HepG2 (cell line): ENCODE data around the gene MYCBPAP. TPM values are rescaled to one million over a fixed set of nuclear protein-coding genes. Genes with fewer than 3 reads are reported as not detected.

ENCODE experiments used
- CBX5 ChIP-seq: sonication (generic); formaldehyde crosslinking; IDR thresholded peaks from 2 replicates; pipeline ENCODE4 v1.4.0; 2020; ENCODE audit warnings: missing genetic modification reagents, borderline replicate concordance
- CEBPG ChIP-seq: IDR thresholded peaks from 2 replicates; pipeline ENCODE4 v1.6.1; 2016
- DPF2 ChIP-seq: sonication (generic); formaldehyde crosslinking; IDR thresholded peaks from 2 replicates; pipeline ENCODE4 v1.4.0; 2020; ENCODE audit warnings: mild to moderate bottlenecking, low read depth, missing genetic modification reagents, borderline replicate concordance
- SP5 ChIP-seq: IDR thresholded peaks from 2 replicates; pipeline ENCODE4 v1.6.1; 2016; ENCODE audit warnings: low read depth, borderline replicate concordance
- THYN1 ChIP-seq: sonication (generic); formaldehyde crosslinking; IDR thresholded peaks from 2 replicates; pipeline ENCODE4 v1.8.1; 2023; ENCODE audit warnings: low read depth, mild to moderate bottlenecking, moderate library complexity, missing genetic modification reagents, borderline replicate concordance
- TOE1 ChIP-seq: sonication (generic); formaldehyde crosslinking; IDR thresholded peaks from 2 replicates; pipeline ENCODE4 v1.4.0; 2020; ENCODE audit warnings: mild to moderate bottlenecking, missing genetic modification reagents
- ZBTB7B ChIP-seq: sonication (generic); formaldehyde crosslinking; IDR thresholded peaks from 2 replicates; pipeline ENCODE4 v1.4.0; 2020; ENCODE audit warnings: missing genetic modification reagents
- ZFP36 ChIP-seq: fragments of 150-350 bp; IDR thresholded peaks from 2 replicates; pipeline ENCODE4 v1.6.1; 2018; ENCODE audit warnings: borderline replicate concordance, low read length, low read depth; ENCODE audit not compliant: partially characterized antibody
- ZFP41 ChIP-seq: sonication (generic); formaldehyde crosslinking; IDR thresholded peaks from 2 replicates; pipeline ENCODE4 v1.4.0; 2020; ENCODE audit warnings: mild to moderate bottlenecking, missing genetic modification reagents, borderline replicate concordance
- ZNF207 ChIP-seq: fragments of 450-650 bp; IDR thresholded peaks from 2 replicates; pipeline ENCODE4 v1.6.1; 2016; ENCODE audit warnings: antibody characterized with exemption, borderline replicate concordance
- ZNF251 ChIP-seq: sonication (generic); formaldehyde crosslinking; IDR thresholded peaks from 2 replicates; pipeline ENCODE4 v1.9.0; 2021; ENCODE audit warnings: mild to moderate bottlenecking, missing genetic modification reagents
- ZNF3 ChIP-seq: IDR thresholded peaks from 2 replicates; pipeline ENCODE4 v1.7.0; 2017; ENCODE audit warnings: inconsistent platforms
- ZNF761 ChIP-seq: sonication (generic); formaldehyde crosslinking; conservative IDR thresholded peaks from 2 replicates; pipeline ENCODE4 v1.4.0; 2020; ENCODE audit warnings: mild to moderate bottlenecking, missing genetic modification reagents
- ZNF891 ChIP-seq: sonication (generic); formaldehyde crosslinking; IDR thresholded peaks from 2 replicates; pipeline ENCODE4 v1.5.0; 2020; ENCODE audit warnings: mild to moderate bottlenecking, missing genetic modification reagents
- polyA plus RNA-seq, 8 experiments: library from polyadenylated mRNA; depleted of rRNA in 3 of 8; stranded (reverse) in 7 of 8; unstranded in 1 of 8; fragments of >200 nt; fragmentation: Illumina TruSeq in 4 of 8; extraction: Trizol in 4 of 8; gene quantifications; 2 replicates each; pipeline versions ENCODE4 v1.2.1 to v1.2.3, GENCODE V29; 2011 to 2016; ENCODE audit warnings: low read depth in 4 of 8, missing spikeins in 1 of 8, mixed read lengths in 1 of 8; ENCODE audit not compliant: insufficient read depth in 1 of 8
- total RNA-seq, 5 experiments: library from RNA; depleted of rRNA; stranded (reverse); fragments of >200 nt; fragmentation: Illumina TruSeq; extraction: Trizol; gene quantifications; 2 replicates each; pipeline ENCODE4 v1.2.3, GENCODE V29; 2016; ENCODE audit warnings: low read depth in 1 of 5
- TF ChIP-seq, protein P1 (sequence below): sonication (generic); formaldehyde crosslinking; IDR thresholded peaks from 2 replicates; pipeline ENCODE4 v1.5.1; 2020; ENCODE audit warnings: missing genetic modification reagents, mild to moderate bottlenecking, borderline replicate concordance
- TF ChIP-seq, protein P2 (sequence below): sonication (generic); formaldehyde crosslinking; IDR thresholded peaks from 2 replicates; pipeline ENCODE4 v1.4.0; 2020; ENCODE audit warnings: mild to moderate bottlenecking, missing genetic modification reagents
- TF ChIP-seq, protein P3 (sequence below): IDR thresholded peaks from 2 replicates; pipeline ENCODE4 v1.6.1; 2016; ENCODE audit warnings: mild to moderate bottlenecking, missing biosample characterization, missing genetic modification reagents
- TF ChIP-seq, protein P4 (sequence below): sonication (generic); formaldehyde crosslinking; IDR thresholded peaks from 2 replicates; pipeline ENCODE4 v1.5.0; 2020; ENCODE audit warnings: mild to moderate bottlenecking, missing genetic modification reagents
- TF ChIP-seq, protein P5 (sequence below): sonication (generic); formaldehyde crosslinking; IDR thresholded peaks from 2 replicates; pipeline ENCODE4 v1.8.1; 2023; ENCODE audit warnings: mild to moderate bottlenecking, inconsistent platforms, moderate library complexity, missing genetic modification reagents, borderline replicate concordance

The MYCBPAP gene
- total and polyA plus RNA-seq, 2 of the 13 experiments (the other 11 are each of a cell fraction or from before 2014, with no cell fraction given): 0.22 to 0.24 TPM

DNA sequence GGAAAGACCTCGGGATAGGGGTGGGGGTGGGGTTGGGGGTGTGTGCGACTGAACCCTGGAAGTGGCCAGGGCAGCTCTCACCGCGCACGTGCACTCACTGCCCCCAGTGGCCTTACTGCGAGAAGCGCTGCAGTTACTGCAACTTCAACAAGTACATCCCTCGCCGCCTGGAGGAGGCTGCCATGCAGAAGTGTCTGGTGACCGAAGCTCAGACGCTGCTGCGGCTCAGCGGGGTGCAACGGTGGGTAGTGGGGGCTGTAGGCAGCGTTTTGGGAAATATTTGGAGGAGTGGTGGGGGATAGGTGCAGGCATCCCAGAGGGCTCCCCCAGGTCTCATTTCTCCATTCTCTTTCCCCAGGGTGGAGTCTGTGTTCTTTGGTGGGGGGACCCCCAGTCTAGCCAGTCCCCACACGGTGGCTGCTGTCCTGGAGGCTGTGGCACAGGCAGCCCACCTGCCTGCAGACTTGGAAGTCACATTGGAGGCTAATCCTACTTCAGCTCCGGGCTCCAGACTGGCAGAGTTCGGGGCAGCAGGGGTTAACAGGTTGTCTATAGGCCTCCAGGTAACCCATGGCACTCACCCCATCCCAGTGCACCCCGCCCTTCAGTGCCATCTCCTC is 28.6 kb upstream of the MYCBPAP start (continued):
- TF ChIP-seq, protein P1, sequence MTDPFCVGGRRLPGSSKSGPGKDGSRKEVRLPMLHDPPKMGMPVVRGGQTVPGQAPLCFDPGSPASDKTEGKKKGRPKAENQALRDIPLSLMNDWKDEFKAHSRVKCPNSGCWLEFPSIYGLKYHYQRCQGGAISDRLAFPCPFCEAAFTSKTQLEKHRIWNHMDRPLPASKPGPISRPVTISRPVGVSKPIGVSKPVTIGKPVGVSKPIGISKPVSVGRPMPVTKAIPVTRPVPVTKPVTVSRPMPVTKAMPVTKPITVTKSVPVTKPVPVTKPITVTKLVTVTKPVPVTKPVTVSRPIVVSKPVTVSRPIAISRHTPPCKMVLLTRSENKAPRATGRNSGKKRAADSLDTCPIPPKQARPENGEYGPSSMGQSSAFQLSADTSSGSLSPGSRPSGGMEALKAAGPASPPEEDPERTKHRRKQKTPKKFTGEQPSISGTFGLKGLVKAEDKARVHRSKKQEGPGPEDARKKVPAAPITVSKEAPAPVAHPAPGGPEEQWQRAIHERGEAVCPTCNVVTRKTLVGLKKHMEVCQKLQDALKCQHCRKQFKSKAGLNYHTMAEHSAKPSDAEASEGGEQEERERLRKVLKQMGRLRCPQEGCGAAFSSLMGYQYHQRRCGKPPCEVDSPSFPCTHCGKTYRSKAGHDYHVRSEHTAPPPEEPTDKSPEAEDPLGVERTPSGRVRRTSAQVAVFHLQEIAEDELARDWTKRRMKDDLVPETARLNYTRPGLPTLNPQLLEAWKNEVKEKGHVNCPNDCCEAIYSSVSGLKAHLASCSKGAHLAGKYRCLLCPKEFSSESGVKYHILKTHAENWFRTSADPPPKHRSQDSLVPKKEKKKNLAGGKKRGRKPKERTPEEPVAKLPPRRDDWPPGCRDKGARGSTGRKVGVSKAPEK (CRISPR knock-in tag): no peak
- TF ChIP-seq SP5 (CRISPR knock-in tag) (no peak), TOE1 (CRISPR knock-in tag) (no peak), THYN1 (CRISPR knock-in tag) (no peak), ZNF3 (CRISPR knock-in tag) (no peak), ZFP36 (no peak), ZNF891 (CRISPR knock-in tag) (peak; percentile 74; the same call in 1 of the 2 replicates), DPF2 (CRISPR knock-in tag) (no peak), CBX5 (peak; percentile 75; the same call in 1 of the 2 replicates), ZNF207 (no peak), ZNF251 (CRISPR knock-in tag) (no peak), ZFP41 (CRISPR knock-in tag) (no peak), CEBPG (CRISPR knock-in tag) (peak; percentile 62), ZBTB7B (CRISPR knock-in tag) (no peak), ZNF761 (CRISPR knock-in tag) (no peak)
- TF ChIP-seq, protein P2, sequence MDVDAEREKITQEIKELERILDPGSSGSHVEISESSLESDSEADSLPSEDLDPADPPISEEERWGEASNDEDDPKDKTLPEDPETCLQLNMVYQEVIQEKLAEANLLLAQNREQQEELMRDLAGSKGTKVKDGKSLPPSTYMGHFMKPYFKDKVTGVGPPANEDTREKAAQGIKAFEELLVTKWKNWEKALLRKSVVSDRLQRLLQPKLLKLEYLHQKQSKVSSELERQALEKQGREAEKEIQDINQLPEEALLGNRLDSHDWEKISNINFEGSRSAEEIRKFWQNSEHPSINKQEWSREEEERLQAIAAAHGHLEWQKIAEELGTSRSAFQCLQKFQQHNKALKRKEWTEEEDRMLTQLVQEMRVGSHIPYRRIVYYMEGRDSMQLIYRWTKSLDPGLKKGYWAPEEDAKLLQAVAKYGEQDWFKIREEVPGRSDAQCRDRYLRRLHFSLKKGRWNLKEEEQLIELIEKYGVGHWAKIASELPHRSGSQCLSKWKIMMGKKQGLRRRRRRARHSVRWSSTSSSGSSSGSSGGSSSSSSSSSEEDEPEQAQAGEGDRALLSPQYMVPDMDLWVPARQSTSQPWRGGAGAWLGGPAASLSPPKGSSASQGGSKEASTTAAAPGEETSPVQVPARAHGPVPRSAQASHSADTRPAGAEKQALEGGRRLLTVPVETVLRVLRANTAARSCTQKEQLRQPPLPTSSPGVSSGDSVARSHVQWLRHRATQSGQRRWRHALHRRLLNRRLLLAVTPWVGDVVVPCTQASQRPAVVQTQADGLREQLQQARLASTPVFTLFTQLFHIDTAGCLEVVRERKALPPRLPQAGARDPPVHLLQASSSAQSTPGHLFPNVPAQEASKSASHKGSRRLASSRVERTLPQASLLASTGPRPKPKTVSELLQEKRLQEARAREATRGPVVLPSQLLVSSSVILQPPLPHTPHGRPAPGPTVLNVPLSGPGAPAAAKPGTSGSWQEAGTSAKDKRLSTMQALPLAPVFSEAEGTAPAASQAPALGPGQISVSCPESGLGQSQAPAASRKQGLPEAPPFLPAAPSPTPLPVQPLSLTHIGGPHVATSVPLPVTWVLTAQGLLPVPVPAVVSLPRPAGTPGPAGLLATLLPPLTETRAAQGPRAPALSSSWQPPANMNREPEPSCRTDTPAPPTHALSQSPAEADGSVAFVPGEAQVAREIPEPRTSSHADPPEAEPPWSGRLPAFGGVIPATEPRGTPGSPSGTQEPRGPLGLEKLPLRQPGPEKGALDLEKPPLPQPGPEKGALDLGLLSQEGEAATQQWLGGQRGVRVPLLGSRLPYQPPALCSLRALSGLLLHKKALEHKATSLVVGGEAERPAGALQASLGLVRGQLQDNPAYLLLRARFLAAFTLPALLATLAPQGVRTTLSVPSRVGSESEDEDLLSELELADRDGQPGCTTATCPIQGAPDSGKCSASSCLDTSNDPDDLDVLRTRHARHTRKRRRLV (CRISPR knock-in tag): no peak
- TF ChIP-seq, protein P3, sequence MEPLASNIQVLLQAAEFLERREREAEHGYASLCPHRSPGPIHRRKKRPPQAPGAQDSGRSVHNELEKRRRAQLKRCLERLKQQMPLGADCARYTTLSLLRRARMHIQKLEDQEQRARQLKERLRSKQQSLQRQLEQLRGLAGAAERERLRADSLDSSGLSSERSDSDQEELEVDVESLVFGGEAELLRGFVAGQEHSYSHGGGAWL (CRISPR knock-in tag): no peak; the same call in 1 of the 2 replicates
- TF ChIP-seq, protein P4, sequence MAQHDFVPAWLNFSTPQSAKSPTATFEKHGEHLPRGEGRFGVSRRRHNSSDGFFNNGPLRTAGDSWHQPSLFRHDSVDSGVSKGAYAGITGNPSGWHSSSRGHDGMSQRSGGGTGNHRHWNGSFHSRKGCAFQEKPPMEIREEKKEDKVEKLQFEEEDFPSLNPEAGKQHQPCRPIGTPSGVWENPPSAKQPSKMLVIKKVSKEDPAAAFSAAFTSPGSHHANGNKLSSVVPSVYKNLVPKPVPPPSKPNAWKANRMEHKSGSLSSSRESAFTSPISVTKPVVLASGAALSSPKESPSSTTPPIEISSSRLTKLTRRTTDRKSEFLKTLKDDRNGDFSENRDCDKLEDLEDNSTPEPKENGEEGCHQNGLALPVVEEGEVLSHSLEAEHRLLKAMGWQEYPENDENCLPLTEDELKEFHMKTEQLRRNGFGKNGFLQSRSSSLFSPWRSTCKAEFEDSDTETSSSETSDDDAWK (CRISPR knock-in tag): no peak
- TF ChIP-seq, protein P5, sequence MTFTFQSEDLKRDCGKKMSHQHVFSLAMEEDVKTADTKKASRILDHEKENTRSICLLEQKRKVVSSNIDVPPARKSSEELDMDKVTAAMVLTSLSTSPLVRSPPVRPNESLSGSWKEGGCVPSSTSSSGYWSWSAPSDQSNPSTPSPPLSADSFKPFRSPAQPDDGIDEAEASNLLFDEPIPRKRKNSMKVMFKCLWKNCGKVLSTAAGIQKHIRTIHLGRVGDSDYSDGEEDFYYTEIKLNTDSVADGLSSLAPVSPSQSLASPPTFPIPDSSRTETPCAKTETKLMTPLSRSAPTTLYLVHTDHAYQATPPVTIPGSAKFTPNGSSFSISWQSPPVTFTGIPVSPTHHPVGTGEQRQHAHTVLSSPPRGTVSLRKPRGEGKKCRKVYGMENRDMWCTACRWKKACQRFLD (CRISPR knock-in tag): no peak
